Muscle layer of duodenum (tissue), 2 donors: ENCODE results near the gene ZNHIT2.

Source experiments
- H3K27ac ChIP-seq: one replicate; pipeline ENCODE4 v1.7.0; 2013; ENCODE audit warnings: mild to moderate bottlenecking, low read length
- H3K27me3 ChIP-seq: one replicate; pipeline ENCODE4 v1.7.0; 2013; ENCODE audit warnings: low read depth, mild to moderate bottlenecking, control low read depth, low read length
- H3K36me3 ChIP-seq, 2 donors: one replicate each; pipeline ENCODE4 v1.7.0; 2013; ENCODE audit warnings: low read length in 2 of 2, control low read depth in 1 of 2, mild to moderate bottlenecking in 1 of 2; ENCODE audit not compliant: insufficient read depth in 2 of 2, control insufficient read depth in 1 of 2
- H3K4me1 ChIP-seq, 2 donors: one replicate each; pipeline ENCODE4 v1.7.0; 2013; ENCODE audit warnings: low read length in 2 of 2, mild to moderate bottlenecking in 2 of 2, control low read depth in 1 of 2, moderate library complexity in 1 of 2; ENCODE audit not compliant: insufficient read depth in 2 of 2, control insufficient read depth in 1 of 2
- H3K4me3 ChIP-seq, 2 donors: one replicate each; pipeline ENCODE4 v1.7.0; 2013; ENCODE audit warnings: low read length in 2 of 2, low read depth in 1 of 2, mild to moderate bottlenecking in 1 of 2
- H3K9me3 ChIP-seq, 2 donors: one replicate each; pipeline ENCODE4 v1.7.0; 2013; ENCODE audit warnings: low read length in 2 of 2, control low read depth in 1 of 2, mild to moderate bottlenecking in 1 of 2; ENCODE audit not compliant: control insufficient read depth in 1 of 2
- donor health status: healthy.

The ZNHIT2 gene

DNA sequence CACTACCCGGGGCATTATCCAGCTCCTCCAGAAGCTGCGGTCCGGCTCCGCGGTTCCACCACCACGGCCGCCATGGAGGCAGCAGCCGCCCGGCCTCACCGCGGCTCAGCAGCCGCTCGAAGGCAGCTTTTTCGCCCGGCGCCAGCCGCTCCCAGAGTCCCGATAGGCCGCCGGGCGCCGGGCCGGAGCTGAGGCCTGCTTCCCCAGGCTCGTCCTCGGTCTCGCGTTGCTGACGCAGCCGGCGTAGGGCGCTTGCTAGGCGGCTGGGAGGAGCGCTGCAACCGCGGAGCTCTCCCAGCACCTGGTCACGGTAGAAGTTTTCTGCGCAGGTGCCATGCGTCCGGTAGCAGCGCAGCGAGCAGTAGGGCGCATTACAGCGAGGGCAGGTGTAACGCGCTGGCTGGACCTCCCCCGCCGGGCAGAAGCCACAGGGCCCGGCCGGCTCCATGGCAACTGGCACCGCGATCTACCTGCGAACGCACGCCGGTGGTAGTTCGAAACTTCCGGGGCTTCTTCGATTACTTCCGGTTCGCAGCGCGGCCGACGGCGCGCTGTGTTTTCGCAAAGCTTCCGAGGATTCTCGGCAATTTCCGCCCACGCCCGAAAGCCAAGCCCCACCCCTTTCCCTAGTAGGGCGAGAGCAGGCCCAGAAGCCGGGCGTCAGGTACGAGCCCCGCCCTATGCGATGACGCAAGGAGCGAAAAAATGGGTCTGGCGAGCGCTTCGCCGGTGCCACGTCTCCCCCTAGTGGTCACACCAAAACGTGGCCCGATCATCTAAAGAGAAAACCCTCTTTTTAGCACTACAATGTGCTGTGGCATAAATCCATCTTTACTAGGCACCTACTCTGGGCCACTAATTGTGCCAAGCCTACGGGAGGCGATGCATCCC lies at the start of gene ZNHIT2:
Gene ZNHIT2, minus strand, starts transcription at position 496 of the 891 bp plus-strand sequence. Its CDS starts 48 bp downstream, at position 448.
- Histone ChIP-seq H3K27me3 (no peaks in the 10 kb centered on the region), H3K9me3 (no peaks in the 10 kb centered on the region), H3K27ac (peak within 1 kb of the TSS; percentile 75), H3K4me1 (peaks cover 9 to 42% of the 10 kb centered on the region in 2 donors), H3K36me3 (peaks cover 20 to 22% of the 10 kb centered on the region in 2 donors), H3K4me3 (peak within 1 kb of the TSS; percentile 74 to 88)

DNA sequence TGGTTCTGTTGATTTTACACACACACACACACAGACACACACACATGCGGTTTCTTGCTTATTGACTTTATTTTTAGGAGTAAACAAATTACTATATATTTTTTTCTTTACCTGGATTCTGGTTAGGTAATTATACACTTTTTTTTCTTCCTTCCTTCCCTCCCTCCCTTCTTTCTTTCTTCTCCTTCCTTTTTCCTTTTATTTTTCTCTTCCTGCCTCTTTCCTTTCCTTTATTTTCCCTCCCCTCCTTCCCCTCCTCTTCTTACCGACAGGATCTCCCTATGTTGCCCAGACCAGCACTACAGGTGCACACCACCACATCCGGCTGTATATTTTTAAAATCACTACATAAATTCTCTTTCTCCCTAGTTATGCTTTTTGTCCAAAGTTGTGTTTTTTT lies 49.4 kb upstream of the ZNHIT2 start:
- no peaks in the 10 kb centered on the region for H3K27me3 ChIP-seq
- H3K9me3 ChIP-seq, result no peaks in the 10 kb centered on the region
- no peak overlapping the region for H3K27ac ChIP-seq
- no peaks in the 10 kb centered on the region for H3K36me3 ChIP-seq
- H3K4me3 ChIP-seq, result no peak overlapping the region
- H3K4me1 ChIP-seq, result no peaks in the 10 kb centered on the region

DNA sequence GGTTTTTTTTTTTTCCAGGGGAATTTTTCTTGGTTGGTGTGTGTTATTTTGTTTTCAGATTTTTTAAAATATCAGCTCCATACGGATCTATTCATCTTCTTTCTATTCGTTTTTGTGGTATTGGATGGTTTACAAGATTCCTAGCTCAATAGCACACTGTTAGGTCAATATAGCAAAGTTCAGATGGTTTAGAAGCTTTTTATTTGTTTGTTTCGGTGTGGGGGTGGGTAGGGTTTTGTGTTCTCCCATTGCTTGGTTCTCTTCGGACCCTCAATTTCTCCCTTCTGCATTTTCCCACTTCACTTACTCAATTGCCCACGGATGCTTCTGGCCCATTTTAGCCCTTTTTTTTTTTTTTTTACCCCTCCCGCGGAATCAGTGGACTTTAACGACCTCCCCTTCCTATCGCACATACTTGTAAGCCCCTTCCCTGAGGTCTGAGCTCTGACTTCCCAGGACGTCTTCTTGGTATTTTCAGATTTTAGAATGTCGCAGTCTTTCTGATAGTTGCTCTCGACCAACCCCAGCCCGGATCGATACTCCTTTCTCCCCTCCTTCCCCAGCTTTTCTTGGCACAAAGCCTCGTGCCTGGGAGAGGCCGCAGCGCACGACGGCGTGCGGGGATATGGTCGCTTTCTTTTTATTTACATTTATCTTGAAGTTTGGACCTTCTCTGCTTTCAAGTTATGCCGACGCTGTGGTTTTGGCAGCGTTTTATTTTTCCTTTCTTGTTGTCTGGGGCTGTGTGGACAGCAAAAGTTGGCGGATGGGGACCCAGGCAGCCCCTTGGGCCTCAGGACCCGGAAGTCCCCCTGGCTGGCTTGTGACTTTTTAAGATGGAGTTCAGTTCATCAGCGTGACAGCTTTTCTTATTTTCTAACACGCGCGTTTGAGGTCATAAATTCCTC lies 48.2 kb upstream of the ZNHIT2 start:
- Histone ChIP-seq H3K27ac (peak overlapping the region; percentile 58), H3K27me3 (no peaks in the 10 kb centered on the region), H3K9me3 (no peaks in the 10 kb centered on the region), H3K4me1 (no peaks in the 10 kb centered on the region), H3K4me3 (peak overlapping the region; percentile 16 to 59), H3K36me3 (no peaks in the 10 kb centered on the region)

DNA sequence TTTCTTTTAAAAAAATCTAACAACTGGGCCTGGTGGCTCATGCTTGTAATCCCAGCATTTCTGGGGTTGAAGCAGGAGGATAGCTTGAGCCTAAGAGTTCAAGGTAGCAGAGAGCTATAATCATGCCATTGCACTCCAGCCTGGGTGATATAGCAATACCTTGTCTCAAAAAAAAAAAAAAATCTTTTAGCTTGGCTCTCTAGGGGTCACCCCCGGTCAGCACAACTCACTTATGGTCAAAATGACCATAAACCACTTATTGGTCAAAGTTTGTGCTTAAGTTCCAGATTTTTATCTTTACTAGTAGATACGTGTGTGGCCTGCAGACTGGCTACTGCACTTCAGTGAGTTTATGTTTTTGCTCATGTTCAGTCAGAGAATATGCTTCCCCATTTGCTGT lies 46.2 kb upstream of the ZNHIT2 start:
- no peaks in the 10 kb centered on the region for H3K36me3 ChIP-seq
- H3K27ac ChIP-seq, result no peak overlapping the region
- H3K27me3 ChIP-seq, result no peaks in the 10 kb centered on the region
- no peak overlapping the region for H3K4me3 ChIP-seq
- no peaks in the 10 kb centered on the region for H3K9me3 ChIP-seq
- no peaks in the 10 kb centered on the region for H3K4me1 ChIP-seq

DNA sequence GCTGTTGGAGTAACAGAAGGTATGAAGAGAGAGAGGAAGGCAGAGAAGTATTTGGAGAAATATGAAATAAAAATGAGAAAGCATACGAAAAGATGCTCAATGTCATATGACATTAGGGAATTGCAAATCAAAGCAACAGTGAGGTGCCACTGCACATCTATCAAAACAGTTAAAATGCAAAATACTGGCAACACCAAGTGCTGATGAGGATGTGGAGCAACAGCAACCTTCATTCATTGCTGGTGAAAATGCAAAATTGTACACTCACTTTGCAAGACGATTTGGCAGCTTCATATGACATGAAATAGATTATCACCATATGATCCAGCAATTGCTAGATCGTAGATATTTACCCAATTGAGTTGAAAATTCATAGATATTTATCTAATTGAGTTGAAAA lies 43.1 kb upstream of the ZNHIT2 start:
- Histone ChIP-seq H3K9me3 (no peaks in the 10 kb centered on the region), H3K36me3 (no peaks in the 10 kb centered on the region), H3K27me3 (no peaks in the 10 kb centered on the region), H3K4me1 (no peaks in the 10 kb centered on the region), H3K27ac (no peak overlapping the region), H3K4me3 (no peak overlapping the region)

DNA sequence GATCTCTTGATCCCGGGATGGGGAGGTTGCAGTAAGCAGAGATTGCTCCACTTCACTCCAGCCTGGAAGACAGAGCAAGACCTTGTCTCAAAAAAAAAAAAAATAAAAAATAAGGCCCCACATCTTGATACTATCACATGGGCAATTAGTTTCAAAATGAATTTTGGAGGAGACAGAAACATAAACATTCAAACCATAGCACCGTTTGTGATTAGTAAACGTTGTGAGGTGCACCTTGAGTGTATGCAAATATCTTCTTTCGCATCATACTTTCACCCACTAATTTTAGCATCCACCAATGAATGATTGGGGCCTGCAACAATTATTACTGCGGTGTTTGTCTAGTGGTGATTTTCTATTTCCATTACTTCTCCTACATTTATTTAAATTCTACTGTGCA lies 41.5 kb upstream of the ZNHIT2 start:
- no peaks in the 10 kb centered on the region for H3K27me3 ChIP-seq
- H3K27ac ChIP-seq, result no peak overlapping the region
- no peaks in the 10 kb centered on the region for H3K4me1 ChIP-seq
- H3K9me3 ChIP-seq, result no peaks in the 10 kb centered on the region
- H3K36me3 ChIP-seq, result no peaks in the 10 kb centered on the region
- H3K4me3 ChIP-seq, result no peak overlapping the region

DNA sequence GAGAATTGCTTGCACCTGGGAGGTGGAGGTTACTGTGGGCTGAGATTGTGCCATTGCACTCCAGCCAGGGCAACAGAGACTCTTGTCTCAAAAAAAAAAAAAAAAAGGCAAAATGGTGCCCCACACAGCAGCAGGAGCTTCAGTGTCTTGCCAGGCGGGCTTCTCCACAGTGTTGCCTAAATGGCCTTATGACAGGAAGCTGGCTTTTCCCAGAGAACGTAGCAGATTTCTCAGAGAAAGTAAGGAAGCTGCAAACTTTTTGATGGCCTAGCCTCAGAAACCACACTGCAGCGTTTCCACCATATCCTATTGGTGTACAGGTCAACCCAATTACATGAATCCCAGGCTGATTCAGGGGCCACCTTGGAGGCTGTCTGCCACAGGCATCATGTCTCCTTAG lies 39.8 kb upstream of the ZNHIT2 start:
- Histone ChIP-seq H3K9me3 (no peaks in the 10 kb centered on the region), H3K36me3 (no peaks in the 10 kb centered on the region), H3K4me3 (no peak overlapping the region), H3K27me3 (no peaks in the 10 kb centered on the region), H3K27ac (no peak overlapping the region), H3K4me1 (no peaks in the 10 kb centered on the region)

DNA sequence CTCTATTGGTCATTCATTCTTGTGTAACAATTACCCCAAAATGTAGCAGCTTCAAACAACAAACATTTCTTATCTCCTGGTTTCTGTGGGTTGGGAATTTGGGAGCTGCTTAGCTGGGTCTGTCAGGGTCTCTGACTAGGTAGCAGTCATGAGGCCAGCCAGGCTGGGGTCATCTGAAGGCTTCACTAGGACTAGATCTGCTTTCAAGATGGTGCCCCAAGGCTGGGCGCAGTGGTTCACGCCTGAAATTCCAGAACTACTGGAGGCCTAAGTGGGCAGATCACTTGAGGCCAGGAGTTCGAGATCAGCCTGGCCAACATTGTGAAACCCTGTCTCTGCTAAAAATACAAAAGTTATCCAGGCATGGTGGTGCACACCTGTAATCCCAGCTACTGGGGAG lies 39.4 kb upstream of the ZNHIT2 start:
- Histone ChIP-seq H3K27me3 (no peaks in the 10 kb centered on the region), H3K4me1 (no peaks in the 10 kb centered on the region), H3K36me3 (no peaks in the 10 kb centered on the region), H3K27ac (no peak overlapping the region), H3K4me3 (no peak overlapping the region), H3K9me3 (no peaks in the 10 kb centered on the region)

DNA sequence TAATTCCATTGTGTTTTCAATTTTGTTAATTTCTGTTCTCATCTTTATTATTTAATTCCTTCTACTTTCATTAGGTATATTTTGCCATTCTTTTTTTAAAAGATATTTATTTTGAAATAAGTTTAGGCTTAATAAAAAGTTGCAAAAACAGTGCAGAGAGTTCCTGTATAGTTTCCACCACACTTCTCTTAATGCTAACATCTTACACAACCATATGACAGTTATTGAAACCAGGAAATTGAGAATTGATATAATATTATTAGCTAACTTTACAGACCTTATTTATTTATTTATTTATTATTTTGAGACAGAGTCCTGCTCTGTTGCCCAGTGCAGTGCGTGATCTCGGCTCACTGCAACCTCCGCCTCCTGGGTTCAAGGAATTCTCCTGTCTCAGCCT lies 38.8 kb upstream of the ZNHIT2 start:
- Histone ChIP-seq H3K4me3 (no peak overlapping the region), H3K9me3 (no peaks in the 10 kb centered on the region), H3K36me3 (no peaks in the 10 kb centered on the region), H3K4me1 (no peaks in the 10 kb centered on the region), H3K27ac (no peak overlapping the region), H3K27me3 (no peaks in the 10 kb centered on the region)

DNA sequence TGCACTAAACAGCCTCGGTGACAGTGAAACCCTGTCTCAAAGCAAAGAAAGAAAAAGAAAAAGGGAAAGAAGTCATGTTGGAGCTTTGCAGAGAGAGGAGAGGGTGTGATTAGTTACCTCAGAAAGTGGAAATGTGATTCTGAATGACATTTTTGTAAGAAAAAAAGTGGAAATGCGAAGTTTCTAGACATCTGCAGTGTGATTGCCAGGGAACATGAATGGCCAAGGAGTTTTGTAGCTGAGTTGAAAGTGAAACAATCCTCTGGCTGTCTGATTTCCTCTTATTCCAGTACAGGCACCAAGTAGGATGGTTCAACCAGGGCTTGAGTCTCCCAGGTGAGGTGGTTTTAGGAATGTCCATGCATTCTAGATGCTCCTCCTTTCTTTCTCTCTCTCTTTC lies 34.6 kb upstream of the ZNHIT2 start:
- Histone ChIP-seq H3K36me3 (no peaks in the 10 kb centered on the region), H3K27me3 (no peaks in the 10 kb centered on the region), H3K4me3 (no peak overlapping the region), H3K4me1 (peaks cover 0 to 7% of the 10 kb centered on the region in 2 donors), H3K9me3 (no peaks in the 10 kb centered on the region), H3K27ac (no peak overlapping the region)

DNA sequence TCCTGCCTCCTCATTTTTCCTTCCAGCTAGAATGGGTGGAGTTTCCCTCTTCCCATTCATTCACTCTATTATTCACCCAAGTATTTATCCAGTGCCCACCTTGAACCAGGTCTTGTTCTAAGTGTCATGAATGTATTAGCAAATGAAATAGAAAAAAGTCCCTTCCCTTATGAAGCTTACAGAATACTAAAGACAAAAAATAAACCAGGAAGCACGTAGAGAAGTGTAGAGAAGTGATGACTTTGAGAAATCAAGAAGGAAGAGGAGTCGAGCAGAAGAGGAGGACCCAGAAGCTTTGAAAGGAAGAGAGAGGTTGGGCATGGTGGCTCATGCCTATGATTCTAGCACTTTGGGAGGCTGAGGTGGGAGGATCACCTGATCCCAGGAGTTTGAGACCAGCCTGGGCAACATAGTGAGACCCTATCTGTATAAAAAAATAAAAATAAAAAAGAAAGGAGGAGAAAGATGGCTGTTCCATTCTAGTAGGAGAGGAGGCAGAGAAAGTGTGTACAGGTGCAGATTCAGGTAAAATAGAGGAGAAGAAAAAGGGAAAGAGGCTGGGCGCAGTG lies 33.9 kb upstream of the ZNHIT2 start:
- Histone ChIP-seq H3K36me3 (no peaks in the 10 kb centered on the region), H3K4me1 (peaks cover 0 to 7% of the 10 kb centered on the region in 2 donors), H3K27me3 (no peaks in the 10 kb centered on the region), H3K9me3 (no peaks in the 10 kb centered on the region), H3K27ac (peak overlapping the region; percentile 49), H3K4me3 (no peak overlapping the region)
